SK-N-SH (cell line): Measurements from ENCODE around the gene TTC23. TPM values are rescaled to one million over a fixed set of nuclear protein-coding genes. Genes with fewer than 3 reads are reported as not detected.

Experiments
- CTCF ChIA-PET: fragments of 300-600, 350-600 bp; formaldehyde crosslinking; extraction: SDS; loops from one replicate; lab custom pipeline; 2021; lab: Yijun Ruan, JAX
- POLR2A ChIA-PET: fragments of 350-600 bp; sonication (Branson Sonifier 250); formaldehyde crosslinking; extraction: SDS; loops from one replicate; lab custom pipeline; 2020; ENCODE audit warnings: antibody characterized with exemption, inconsistent platforms; lab: Yijun Ruan, JAX
- DNase-seq: peaks from one replicate; pipeline ENCODE4 v3.0.0; 2012
- H2AFZ ChIP-seq: fragments of 200-600 bp; sonication (generic); 2 replicates; pipeline ENCODE4 v1.8.1; 2016; ENCODE audit warnings: antibody characterized with exemption, mild to moderate bottlenecking, low read depth
- H3F3A ChIP-seq: fragments of 200-600 bp; sonication (generic); replicated peaks from 2 replicates; pipeline ENCODE3; 2016; ENCODE audit warnings: antibody characterized with exemption, mild to moderate bottlenecking; ENCODE audit not compliant: insufficient read depth
- H3K27ac ChIP-seq, 2 experiments: fragments of 200-500 bp in 1 of 2; fragments of 200-600 bp in 1 of 2; sonication (Bioruptor generic) in 1 of 2; sonication (generic), shearing (Covaris generic) in 1 of 2; 2 replicates each; pipeline versions ENCODE4 v1.5.1 to v1.6.1; 2014 to 2016; ENCODE audit warnings: low read depth in 2 of 2, inconsistent platforms in 1 of 2, low read length in 1 of 2, mild to moderate bottlenecking in 1 of 2, mixed read lengths in 1 of 2
- H3K27me3 ChIP-seq: fragments of 200-600 bp; sonication (generic), shearing (Covaris generic); 2 replicates; pipeline ENCODE4 v1.6.1; 2016; ENCODE audit warnings: mixed run types; ENCODE audit not compliant: insufficient read depth
- H3K36me3 ChIP-seq, 2 experiments: fragments of 200-500 bp in 1 of 2; fragments of 200-600 bp in 1 of 2; sonication (Bioruptor generic) in 1 of 2; sonication (generic) in 1 of 2; replicated peaks in 1 of 2; 2 replicates each; pipeline versions ENCODE3 to v1.5.1; 2014 to 2016; ENCODE audit warnings: low read length in 1 of 2, mild to moderate bottlenecking in 1 of 2; ENCODE audit not compliant: insufficient read depth in 2 of 2, control insufficient read depth in 1 of 2
- H3K4me1 ChIP-seq, 2 experiments: fragments of 200-500 bp in 1 of 2; fragments of 200-600 bp in 1 of 2; sonication (Bioruptor generic) in 1 of 2; sonication (generic), shearing (Covaris generic) in 1 of 2; 2 replicates each; pipeline versions ENCODE4 v1.5.1 to v1.6.1; 2014 to 2016; ENCODE audit warnings: low read depth in 1 of 2, low read length in 1 of 2, mixed run types in 1 of 2; ENCODE audit not compliant: insufficient read depth in 2 of 2, control insufficient read depth in 1 of 2
- H3K4me2 ChIP-seq: fragments of 200-600 bp; sonication (generic), shearing (Covaris generic); 2 replicates; pipeline ENCODE4 v1.6.1; 2017; ENCODE audit warnings: mixed run types
- H3K4me3 ChIP-seq, 2 experiments: fragments of 200-500 bp in 1 of 2; fragments of 200-600 bp in 1 of 2; sonication (Bioruptor generic) in 1 of 2; sonication (generic), shearing (Covaris generic) in 1 of 2; 2 replicates each; pipeline versions ENCODE4 v1.5.1 to v1.8.1; 2014 to 2016; ENCODE audit warnings: low read depth in 2 of 2, inconsistent platforms in 1 of 2, low read length in 1 of 2, mild to moderate bottlenecking in 1 of 2, mixed read lengths in 1 of 2, moderate library complexity in 1 of 2
- H3K79me2 ChIP-seq: fragments of 200-600 bp; sonication (generic); 2 replicates; pipeline ENCODE4 v1.8.1; 2017; ENCODE audit warnings: mild to moderate bottlenecking; ENCODE audit not compliant: insufficient read depth
- H3K9ac ChIP-seq: fragments of 200-600 bp; sonication (generic); 2 replicates; pipeline ENCODE4 v1.6.1; 2017; ENCODE audit warnings: mixed run types
- H3K9me2 ChIP-seq: fragments of 200-600 bp; sonication (generic); 2 replicates; pipeline ENCODE4 v1.6.1; 2017; ENCODE audit warnings: mixed run types
- H3K9me3 ChIP-seq: fragments of 200-600 bp; sonication (generic); 2 replicates; pipeline ENCODE4 v1.6.1; 2017; ENCODE audit warnings: mixed run types, mild to moderate bottlenecking, moderate library complexity
- H4K20me1 ChIP-seq: fragments of 200-600 bp; sonication (generic); 2 replicates; pipeline ENCODE4 v1.6.1; 2017; ENCODE audit warnings: mild to moderate bottlenecking, mixed run types; ENCODE audit not compliant: insufficient read depth
- CHD2 ChIP-seq: fragments of 150-350 bp; IDR thresholded peaks from 2 replicates; pipeline ENCODE4 v1.6.1; 2018; ENCODE audit warnings: low read length; ENCODE audit not compliant: partially characterized antibody
- CTCF ChIP-seq: fragments of 200-600 bp; sonication (generic); IDR thresholded peaks from 2 replicates; pipeline ENCODE4 v1.6.1; 2017; ENCODE audit warnings: antibody characterized with exemption, mild to moderate bottlenecking, moderate library complexity
- EP300 ChIP-seq, 2 experiments: IDR thresholded peaks; 2 replicates each; pipeline versions ENCODE4 v1.4.0 to v1.6.1; 2012; ENCODE audit warnings: borderline replicate concordance in 1 of 2, low read depth in 1 of 2, low read length in 1 of 2
- EZH2phosphoT487 ChIP-seq: fragments of 200-600 bp; sonication (generic); IDR thresholded peaks from 2 replicates; pipeline ENCODE4 v1.6.1; 2017; ENCODE audit warnings: low read depth, mixed run types, mild to moderate bottlenecking, antibody characterized with exemption, moderate library complexity, borderline replicate concordance
- FOSL2 ChIP-seq: IDR thresholded peaks from 2 replicates; pipeline ENCODE4 v1.4.0; 2012; ENCODE audit warnings: low read depth, mild to moderate bottlenecking, moderate library complexity, borderline replicate concordance
- GABPA ChIP-seq: IDR thresholded peaks from 2 replicates; pipeline ENCODE4 v1.4.0; 2012; ENCODE audit warnings: low read depth, mild to moderate bottlenecking
- IRF3 ChIP-seq: fragments of 150-350 bp; IDR thresholded peaks from 2 replicates; pipeline ENCODE4 v1.6.1; 2016; ENCODE audit warnings: mild to moderate bottlenecking, low read depth, low read length
- JUND ChIP-seq: IDR thresholded peaks from 2 replicates; pipeline ENCODE4 v1.4.0; 2012
- MEF2A ChIP-seq: IDR thresholded peaks from 2 replicates; pipeline ENCODE4 v1.4.0; 2012; ENCODE audit warnings: low read depth, borderline replicate concordance
- MXI1 ChIP-seq: IDR thresholded peaks from 2 replicates; pipeline ENCODE4 v1.6.1; 2012; ENCODE audit warnings: mild to moderate bottlenecking, low read depth, low read length, improper control_type of control experiment
- NRF1 ChIP-seq: IDR thresholded peaks from 2 replicates; pipeline ENCODE4 v1.6.1; 2012; ENCODE audit warnings: low read depth, mild to moderate bottlenecking, low read length
- POLR2AphosphoS5 ChIP-seq: IDR thresholded peaks from 2 replicates; pipeline ENCODE4 v1.6.1; 2012; ENCODE audit warnings: low read depth, low read length
- REST ChIP-seq: IDR thresholded peaks from 2 replicates; pipeline ENCODE4 v1.6.1; 2012; ENCODE audit warnings: mild to moderate bottlenecking, low read depth, low read length, moderate library complexity
- RXRA ChIP-seq: IDR thresholded peaks from 2 replicates; pipeline ENCODE4 v1.4.0; 2012; ENCODE audit warnings: low read depth, mild to moderate bottlenecking, borderline replicate concordance
- SIN3A ChIP-seq: IDR thresholded peaks from 2 replicates; pipeline ENCODE4 v1.6.1; 2012; ENCODE audit warnings: low read depth, mild to moderate bottlenecking, low read length, moderate library complexity, borderline replicate concordance
- TAF1 ChIP-seq: IDR thresholded peaks from 2 replicates; pipeline ENCODE4 v1.6.1; 2012; ENCODE audit warnings: low read depth, mild to moderate bottlenecking, low read length, moderate library complexity, borderline replicate concordance
- TCF12 ChIP-seq: IDR thresholded peaks from 2 replicates; pipeline ENCODE4 v1.4.0; 2012
- YY1 ChIP-seq: IDR thresholded peaks from 2 replicates; pipeline ENCODE4 v1.4.0; 2012; ENCODE audit warnings: low read depth, mild to moderate bottlenecking
- WGBS: methylation state at CpG from one replicate; pipeline ENCODE4 v1.1.6; 2017; ENCODE audit warnings: low lambda C conversion rate; 5-methylcytosine and 5-hydroxymethylcytosine counted together
- polyA plus RNA-seq, 3 experiments: library from polyadenylated mRNA; depleted of rRNA; stranded (reverse); fragments of >200 nt; gene quantifications; 2 replicates each; pipeline ENCODE4 v1.2.3, GENCODE V29; 2012

The TTC23 gene
- polyA plus RNA-seq, 1 of the 3 experiments (the other 2 are of a cell fraction): 0.79 TPM

GRCh38 chr15:99265541-99266070 is 16.2 kb upstream of the TTC23 start:
- ChIA-PET CTCF (interaction anchor here (0.6 to 2.5 kb wide), 2 partner anchors 438 to 445 kb away, joined by 3 to 12 read pairs; no protein-coding TSS in a partner anchor), POLR2A (interaction anchor here (0.6 kb wide), 1 partner anchor 9 kb away, joined by 3 read pairs; no protein-coding TSS in a partner anchor)
- 94% methylated on average over 3 of the region's 3 CpGs for WGBS

GRCh38 chr15:99264125-99264524 is 14.7 kb upstream of the TTC23 start:
- Histone ChIP-seq H3K27ac (no peak overlapping the region), H3K36me3 (no peaks in the 10 kb centered on the region), H3F3A (no peaks in the 10 kb centered on the region), H3K9me2 (no peaks in the 10 kb centered on the region), H3K4me2 (no peak overlapping the region), H3K79me2 (no peaks in the 10 kb centered on the region), H3K27me3 (no peaks in the 10 kb centered on the region), H2AFZ (no peak overlapping the region), H4K20me1 (no peaks in the 10 kb centered on the region), H3K4me1 (no peaks in the 10 kb centered on the region), H3K9me3 (no peaks in the 10 kb centered on the region), H3K9ac (no peak overlapping the region), H3K4me3 (no peak overlapping the region)
- DNase-seq: no peak
- ChIA-PET POLR2A (no interaction called here), CTCF (interaction anchor here (0.6 to 3.5 kb wide), 5 partner anchors 9 to 452 kb away, joined by 3 to 29 read pairs (median 3); no protein-coding TSS in a partner anchor)
- WGBS: 96% methylated on average over 5 of the region's 5 CpGs
- TF ChIP-seq CHD2 (no peak), SIN3A (no peak), FOSL2 (no peak), NRF1 (no peak), REST (no peak), MEF2A (no peak), GABPA (no peak), YY1 (no peak), POLR2AphosphoS5 (no peak), EZH2phosphoT487 (no peak)

More at GRCh38 chr15:99265541-99266070, 16.2 kb upstream of the TTC23 start:
- Histone ChIP-seq H2AFZ (no peak overlapping the region), H3K79me2 (no peaks in the 10 kb centered on the region), H3K9ac (no peak overlapping the region), H4K20me1 (no peaks in the 10 kb centered on the region), H3K4me2 (no peak overlapping the region), H3K4me1 (no peaks in the 10 kb centered on the region), H3K27ac (no peak overlapping the region), H3K27me3 (no peaks in the 10 kb centered on the region), H3F3A (no peaks in the 10 kb centered on the region), H3K36me3 (no peaks in the 10 kb centered on the region), H3K4me3 (no peak overlapping the region), H3K9me3 (no peaks in the 10 kb centered on the region)
- no peak for DNase-seq
- TF ChIP-seq RXRA (no peak), CTCF (no peak), MXI1 (no peak), TCF12 (no peak), POLR2AphosphoS5 (no peak), FOSL2 (no peak), EP300 (IDR thresholded peaks at IDR 0.05; ENCODE audit: borderline replicate concordance in 1 of 2, low read depth in 1 of 2, low read length in 1 of 2) (no peak), JUND (no peak), IRF3 (no peak), TAF1 (no peak), MEF2A (no peak), CHD2 (no peak)
- TF ChIP-seq, all 33 proteins: peak for 0
- H3K9me2 ChIP-seq: no peaks in the 10 kb centered on the region
